HG03460 (cell line): ENCODE results near the gene FBXL20.

Experiments used
- ATAC-seq: cut with Tn5 transposase; IDR thresholded peaks from one replicate; pipeline ENCODE4 v1.9.1; 2021; ENCODE audit not compliant: unreplicated experiment

FBXL20 gene

GRCh38 chr17:39208893-39209292, 192.5 kb downstream of the FBXL20 start:
- no peak for ATAC-seq

GRCh38 chr17:39208136-39208535, 193.3 kb downstream of the FBXL20 start:
- ATAC-seq = no peak

GRCh38 chr17:39205112-39205526, 196.3 kb downstream of the FBXL20 start:
- ATAC-seq = no peak

- no peak for ATAC-seq
These were observed 197.2 kb downstream of the FBXL20 start for GRCh38 chr17:39204245-39204644.
